Measurements from ENCODE around the gene C9orf78. TPM values are rescaled to one million over a fixed set of nuclear protein-coding genes. Genes with fewer than 3 reads are reported as not detected.
A peak's percentile ranks its signal among the peaks of the same experiment; 100 is the strongest.

Gene C9orf78
- polyA plus RNA-seq, 1 experiment: 66.8 TPM

DNA sequence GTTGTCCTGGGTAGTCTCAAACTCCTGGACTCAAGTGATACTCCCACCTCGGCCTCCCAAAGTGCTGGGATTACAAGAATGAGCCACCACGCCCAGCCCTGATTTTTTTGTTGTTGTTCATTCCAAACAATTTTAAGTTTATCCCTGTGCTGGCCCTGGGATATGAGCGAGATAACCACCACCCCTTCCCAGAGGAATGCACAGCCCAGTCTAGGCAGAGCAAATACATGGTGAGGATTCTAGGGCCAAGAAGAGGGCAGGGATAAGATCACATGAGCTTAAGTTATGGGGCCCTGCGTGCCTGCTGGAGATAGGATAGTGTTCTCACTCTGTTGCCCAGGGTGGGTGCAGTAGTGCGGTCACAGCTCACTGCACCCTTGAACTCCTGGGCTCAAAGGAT is 53.1 kb downstream of the C9orf78 start:
- DNase-seq (ENCODE audit: low read depth, low spot score): no peak
- TF ChIP-seq, protein P1, sequence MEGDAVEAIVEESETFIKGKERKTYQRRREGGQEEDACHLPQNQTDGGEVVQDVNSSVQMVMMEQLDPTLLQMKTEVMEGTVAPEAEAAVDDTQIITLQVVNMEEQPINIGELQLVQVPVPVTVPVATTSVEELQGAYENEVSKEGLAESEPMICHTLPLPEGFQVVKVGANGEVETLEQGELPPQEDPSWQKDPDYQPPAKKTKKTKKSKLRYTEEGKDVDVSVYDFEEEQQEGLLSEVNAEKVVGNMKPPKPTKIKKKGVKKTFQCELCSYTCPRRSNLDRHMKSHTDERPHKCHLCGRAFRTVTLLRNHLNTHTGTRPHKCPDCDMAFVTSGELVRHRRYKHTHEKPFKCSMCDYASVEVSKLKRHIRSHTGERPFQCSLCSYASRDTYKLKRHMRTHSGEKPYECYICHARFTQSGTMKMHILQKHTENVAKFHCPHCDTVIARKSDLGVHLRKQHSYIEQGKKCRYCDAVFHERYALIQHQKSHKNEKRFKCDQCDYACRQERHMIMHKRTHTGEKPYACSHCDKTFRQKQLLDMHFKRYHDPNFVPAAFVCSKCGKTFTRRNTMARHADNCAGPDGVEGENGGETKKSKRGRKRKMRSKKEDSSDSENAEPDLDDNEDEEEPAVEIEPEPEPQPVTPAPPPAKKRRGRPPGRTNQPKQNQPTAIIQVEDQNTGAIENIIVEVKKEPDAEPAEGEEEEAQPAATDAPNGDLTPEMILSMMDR (IDR thresholded peaks at IDR 0.05; ENCODE audit: low read depth, low read length): no peak
- CTCF ChIA-PET: interaction anchor here (1.7 to 5.2 kb wide), 7 partner anchors 42 to 643 kb away, joined by 5 to 85 read pairs (median 16); no protein-coding TSS in a partner anchor
- H3K4me3 ChIP-seq (ENCODE audit: low read depth, low read length): no peak overlapping the region
- no peaks in the 10 kb centered on the region for H3K9me3 ChIP-seq (ENCODE audit: control insufficient read depth, insufficient read depth, low read length)
- H3K27me3 ChIP-seq (ENCODE audit: control insufficient read depth, insufficient read depth, low read length): peaks cover 2% of the 10 kb centered on the region
- H3K27ac ChIP-seq (ENCODE audit: low read depth, low read length): no peak overlapping the region
- POLR2A ChIA-PET: interaction anchor here (2.9 kb wide), 1 partner anchor 20 kb away, joined by 11 read pairs; no protein-coding TSS in a partner anchor

DNA sequence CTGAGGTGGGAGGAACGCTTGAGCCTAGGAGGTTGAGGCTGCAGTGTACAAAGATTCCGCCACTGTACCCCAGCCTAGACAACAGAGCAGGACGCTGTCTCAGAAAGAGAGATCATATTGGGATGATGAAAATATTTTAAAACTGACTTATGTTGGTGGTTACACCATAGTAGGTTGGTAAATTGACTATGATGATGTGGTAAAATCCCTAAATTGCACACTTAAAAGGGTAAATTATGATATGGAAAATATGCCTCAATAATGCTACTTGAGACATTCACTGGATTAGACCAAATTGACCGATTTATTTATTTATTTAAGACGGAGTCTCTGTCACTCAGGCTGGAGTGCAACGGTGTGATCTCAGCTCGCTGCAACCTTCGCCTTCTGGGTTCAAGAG is 53.9 kb downstream of the C9orf78 start:
- TF ChIP-seq, protein P1 (IDR thresholded peaks at IDR 0.05; ENCODE audit: low read depth, low read length): no peak
- H3K27ac ChIP-seq (ENCODE audit: low read depth, low read length): no peak overlapping the region
- H3K4me3 ChIP-seq (ENCODE audit: low read depth, low read length): no peak overlapping the region
- no peaks in the 10 kb centered on the region for H3K9me3 ChIP-seq (ENCODE audit: control insufficient read depth, insufficient read depth, low read length)
- no peaks in the 10 kb centered on the region for H3K27me3 ChIP-seq (ENCODE audit: control insufficient read depth, insufficient read depth, low read length)
- DNase-seq (ENCODE audit: low read depth, low spot score): no peak
- CTCF ChIA-PET: interaction anchor here (1.0 to 5.2 kb wide), 6 partner anchors 39 to 157 kb away, joined by 5 to 85 read pairs (median 12); no protein-coding TSS in a partner anchor
- POLR2A ChIA-PET: interaction anchor here (2.9 kb wide), 1 partner anchor 19 kb away, joined by 11 read pairs; no protein-coding TSS in a partner anchor

DNA sequence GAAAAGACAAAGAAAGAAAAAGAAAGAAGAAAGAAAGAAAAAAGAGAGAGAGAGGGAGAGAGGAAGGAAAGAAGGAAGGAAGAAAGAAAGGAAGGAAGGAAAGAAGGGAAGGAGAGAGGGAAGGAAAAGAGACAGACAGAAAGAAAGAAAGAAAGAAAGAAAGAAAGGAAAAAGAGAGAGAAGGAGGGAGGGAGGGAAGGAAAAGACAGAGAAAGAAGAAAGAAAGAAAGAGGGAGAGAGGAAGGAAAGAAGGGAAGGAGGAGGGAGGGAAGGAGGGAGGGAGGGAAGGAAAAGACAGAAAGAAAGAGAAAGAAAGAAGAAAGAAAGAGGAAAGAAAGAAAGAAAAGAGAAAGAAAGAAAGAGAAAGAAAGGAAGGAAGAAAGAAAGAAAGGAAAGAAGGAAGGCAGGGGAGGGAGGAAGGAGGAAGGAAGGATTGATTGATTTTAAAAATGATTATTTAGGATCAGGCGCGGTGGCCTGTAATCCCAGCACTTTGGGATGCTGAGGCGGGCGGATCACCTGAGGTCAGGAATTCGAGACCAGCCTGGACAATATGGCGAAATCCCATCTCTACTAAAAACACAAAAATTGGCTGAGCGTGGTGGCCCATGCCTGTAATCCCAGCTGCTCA is 55.4 kb downstream of the C9orf78 start:
- Histone ChIP-seq H3K27ac (ENCODE audit: low read depth, low read length) (no peak overlapping the region), H3K4me3 (ENCODE audit: low read depth, low read length) (no peak overlapping the region), H3K9me3 (ENCODE audit: control insufficient read depth, insufficient read depth, low read length) (no peaks in the 10 kb centered on the region; the same call in 1 of the 2 replicates), H3K27me3 (ENCODE audit: control insufficient read depth, insufficient read depth, low read length) (no peaks in the 10 kb centered on the region)
- no peak for DNase-seq (ENCODE audit: low read depth, low spot score)
- ChIA-PET CTCF (interaction anchor here (1.5 kb wide), 1 partner anchor 42 kb away, joined by 7 read pairs; no protein-coding TSS in a partner anchor), POLR2A (interaction anchor here (0.6 to 2.9 kb wide), 2 partner anchors 18 to 291 kb away, joined by 5 to 11 read pairs; no protein-coding TSS in a partner anchor)
- TF ChIP-seq, protein P1 (IDR thresholded peaks at IDR 0.05; ENCODE audit: low read depth, low read length): no peak

DNA sequence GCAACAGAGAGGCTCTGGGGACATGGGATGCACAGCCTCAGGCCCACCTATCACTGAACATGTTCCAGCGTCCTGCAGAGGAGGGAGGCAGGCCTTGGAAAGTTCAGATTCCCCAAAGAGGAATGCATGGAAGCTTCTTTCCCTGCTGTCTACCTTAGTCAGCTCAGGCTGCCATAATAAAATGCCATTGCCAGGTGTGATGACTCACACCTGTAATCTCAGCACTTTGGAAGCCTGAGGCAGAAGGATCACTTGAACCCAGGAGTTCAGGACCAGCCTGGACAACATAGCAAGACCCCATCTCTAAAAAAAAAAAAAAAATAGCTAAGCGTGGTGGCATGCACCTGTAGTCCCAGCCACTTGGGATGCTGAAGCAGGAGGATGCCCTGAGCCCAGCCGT is 56.6 kb downstream of the C9orf78 start:
- ChIA-PET POLR2A (interaction anchor here (0.6 to 2.6 kb wide), 3 partner anchors 21 to 67 kb away, joined by 3 to 18 read pairs (median 4); partner anchors contain the start of gene PTGES), CTCF (interaction anchor here (1.8 to 2.3 kb wide), 2 partner anchors 11 to 41 kb away, joined by 10 to 14 read pairs; no protein-coding TSS in a partner anchor)
- no peak for DNase-seq (ENCODE audit: low read depth, low spot score)
- H3K27me3 ChIP-seq (ENCODE audit: control insufficient read depth, insufficient read depth, low read length): no peaks in the 10 kb centered on the region
- TF ChIP-seq, protein P1 (IDR thresholded peaks at IDR 0.05; ENCODE audit: low read depth, low read length): no peak
- no peaks in the 10 kb centered on the region; the same call in 1 of the 2 replicates for H3K9me3 ChIP-seq (ENCODE audit: control insufficient read depth, insufficient read depth, low read length)
- no peak overlapping the region for H3K27ac ChIP-seq (ENCODE audit: low read depth, low read length)
- no peak overlapping the region for H3K4me3 ChIP-seq (ENCODE audit: low read depth, low read length)

DNA sequence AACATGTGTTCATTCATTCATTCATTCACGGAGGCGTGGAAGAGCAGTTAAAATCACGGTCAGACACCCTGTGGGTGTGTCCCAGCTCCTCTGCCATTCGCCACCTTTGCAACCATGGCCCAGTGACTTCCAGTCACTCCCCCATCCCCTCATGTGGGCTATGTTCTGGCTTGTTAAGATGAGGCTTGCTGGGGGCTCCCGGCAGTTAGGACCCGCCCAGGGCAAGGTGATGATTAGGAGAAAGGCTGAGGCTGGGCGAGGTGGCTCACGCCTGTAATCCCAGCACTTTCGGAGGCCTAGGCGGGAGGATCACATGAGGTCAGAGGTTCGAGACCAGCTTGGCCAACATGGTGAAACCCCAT is 57.3 kb downstream of the C9orf78 start:
- Histone ChIP-seq H3K27ac (ENCODE audit: low read depth, low read length) (peak overlapping the region; percentile 85), H3K27me3 (ENCODE audit: control insufficient read depth, insufficient read depth, low read length) (no peaks in the 10 kb centered on the region), H3K9me3 (ENCODE audit: control insufficient read depth, insufficient read depth, low read length) (no peaks in the 10 kb centered on the region; the same call in 1 of the 2 replicates), H3K4me3 (ENCODE audit: low read depth, low read length) (no peak overlapping the region; the same call in 1 of the 2 replicates)
- ChIA-PET POLR2A (interaction anchor here (0.6 to 2.6 kb wide), 7 partner anchors 13 to 65 kb away, joined by 3 to 22 read pairs (median 5); partner anchors contain the start of gene PTGES), CTCF (interaction anchor here (1.2 to 2.3 kb wide), 5 partner anchors 12 to 646 kb away, joined by 4 to 17 read pairs (median 10); no protein-coding TSS in a partner anchor)
- DNase-seq (ENCODE audit: low read depth, low spot score): no peak
- TF ChIP-seq, protein P1 (IDR thresholded peaks at IDR 0.05; ENCODE audit: low read depth, low read length): no peak
